ENCODE data around the gene BCAS3. TPM values are rescaled to one million over a fixed set of nuclear protein-coding genes. Genes with fewer than 3 reads are reported as not detected.

Gene BCAS3
- total RNA-seq, 1 experiment from 2014 or later = 26.3 TPM

- TF ChIP-seq ATF3 (IDR thresholded peaks at IDR 0.05) (no peak), REST (IDR thresholded peaks at IDR 0.05; ENCODE audit: low read depth) (no peak), CEBPB (IDR thresholded peaks at IDR 0.05; ENCODE audit: low read depth) (no peak), ZFX (IDR thresholded peaks at IDR 0.05) (no peak)
Observed at GRCh38 chr17:61200339-61200715, 522.7 kb downstream of the BCAS3 start (continued).

- ATAC-seq (no peak), DNase-seq (ENCODE audit: low read depth, low spot score) (no peak)
- H3K27ac ChIP-seq (ENCODE audit: low read depth, low read length) = no peak overlapping the region
- RAD21 ChIA-PET (ENCODE audit: low non-redundant PET in 1 of 2, low total read pairs in 2 of 2, uncharacterized antibody in 2 of 2, unreplicated experiment in 2 of 2) = no interaction called here
- no TSS peak for BruUV-seq (replicated peaks)
- H2AFZ ChIP-seq (ENCODE audit: low read depth, low read length, poor library complexity, severe bottlenecking) = no peak overlapping the region
- no peaks in the 10 kb centered on the region for H4K20me1 ChIP-seq (ENCODE audit: insufficient read depth)
- no peaks in the 10 kb centered on the region for H3K9me2 ChIP-seq (ENCODE audit: insufficient read depth)
- no peaks in the 10 kb centered on the region for H3K27me3 ChIP-seq (ENCODE audit: insufficient read depth, low read length)
- H3K4me1 ChIP-seq (ENCODE audit: control insufficient read depth in 1 of 2, insufficient read depth in 2 of 2, low read length in 2 of 2) = no peaks in the 10 kb centered on the region
- no peak overlapping the region for H3K4me2 ChIP-seq (ENCODE audit: low read length)
- intact Hi-C loops (cut with micrococcal nuclease) = no loop called here
- H3K9me3 ChIP-seq (ENCODE audit: control insufficient read depth in 1 of 2, insufficient read depth in 1 of 2, low read depth in 1 of 2, low read length in 2 of 2) = no peaks in the 10 kb centered on the region
- no peak overlapping the region for H3K9ac ChIP-seq (ENCODE audit: low read length)
- CTCF ChIA-PET = no interaction called here
- no peaks in the 10 kb centered on the region for H3K79me2 ChIP-seq (ENCODE audit: insufficient read depth, low read length)
- no peak overlapping the region for H3K4me3 ChIP-seq (replicated peaks in 1 of 2; ENCODE audit: low read depth in 1 of 2, low read length in 2 of 2)
- POLR2A ChIA-PET = no interaction called here
- no peaks in the 10 kb centered on the region for H3K36me3 ChIP-seq (ENCODE audit: control insufficient read depth in 1 of 2, insufficient read depth in 2 of 2, low read length in 2 of 2)
- no peak for TF ChIP-seq SRF (IDR thresholded peaks at IDR 0.05; ENCODE audit: low read depth)
- TF ChIP-seq CTCF (IDR thresholded peaks at IDR 0.05 in 2 of 3, conservative IDR thresholded peaks at IDR 0.05 in 1 of 3; ENCODE audit: borderline replicate concordance in 1 of 3, insufficient read depth in 1 of 3, low read depth in 2 of 3, low read length in 2 of 3) = no peak
- no peak for TF ChIP-seq YY1 (IDR thresholded peaks at IDR 0.05; ENCODE audit: extremely low read depth, insufficient replicate concordance, low read depth, low read length)
- no peak for TF ChIP-seq RAD21 (IDR thresholded peaks at IDR 0.05; ENCODE audit: low read depth)
- no peak for TF ChIP-seq REST (IDR thresholded peaks at IDR 0.05; ENCODE audit: low read depth)
- no peak for TF ChIP-seq SIN3A (IDR thresholded peaks at IDR 0.05; ENCODE audit: low read depth)
- TF ChIP-seq ATF3 (IDR thresholded peaks at IDR 0.05) = no peak
- no peak for TF ChIP-seq FOSL1 (IDR thresholded peaks at IDR 0.05; ENCODE audit: low read depth)
- no peak for TF ChIP-seq ZBTB33 (IDR thresholded peaks at IDR 0.05; ENCODE audit: extremely low read depth, insufficient replicate concordance, low read length)
- no peak for TF ChIP-seq POLR2A (IDR thresholded peaks at IDR 0.05; ENCODE audit: borderline replicate concordance, extremely low read depth, insufficient read depth, insufficient read length)
- TF ChIP-seq ZNF274 (IDR thresholded peaks at IDR 0.05; ENCODE audit: low read depth, low read length) = no peak
Observed at GRCh38 chr17:61201211-61201610, 523.6 kb downstream of the BCAS3 start.

Data from HCT116 (cell line).